Activated CD4-positive, alpha-beta T cell treated with anti-CD3 and anti-CD28 coated beads for 24 hours (primary cell): ENCODE data around the gene TMC7.
A peak's percentile ranks its signal among the peaks of the same experiment; 100 is the strongest.

Experiments
- DNase-seq, 2 donors: peaks; one replicate each; pipeline ENCODE4 v3.0.0-alpha.2; 2020; ENCODE audit warnings: low read depth in 2 of 2

Gene TMC7

DNA sequence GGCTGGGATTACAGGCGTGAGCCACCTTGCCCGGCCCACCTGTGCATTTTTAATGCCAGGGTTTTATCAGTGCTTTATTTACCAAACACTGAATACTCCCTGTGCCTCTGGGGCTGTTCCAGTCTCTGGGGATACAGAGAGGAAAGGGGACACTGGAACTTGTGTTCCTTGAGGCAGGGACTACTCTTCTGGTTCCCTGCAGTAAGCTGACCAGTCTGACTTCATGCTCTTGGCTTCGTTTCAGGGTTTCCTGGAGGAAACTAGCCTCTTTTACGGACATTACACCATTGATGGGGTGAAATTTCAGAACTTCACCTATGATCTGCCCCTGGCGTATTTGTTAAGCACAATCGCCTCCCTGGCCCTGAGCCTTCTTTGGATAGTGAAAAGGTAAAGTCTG lies 46.2 kb downstream of the TMC7 start:
- no peak for DNase-seq

DNA sequence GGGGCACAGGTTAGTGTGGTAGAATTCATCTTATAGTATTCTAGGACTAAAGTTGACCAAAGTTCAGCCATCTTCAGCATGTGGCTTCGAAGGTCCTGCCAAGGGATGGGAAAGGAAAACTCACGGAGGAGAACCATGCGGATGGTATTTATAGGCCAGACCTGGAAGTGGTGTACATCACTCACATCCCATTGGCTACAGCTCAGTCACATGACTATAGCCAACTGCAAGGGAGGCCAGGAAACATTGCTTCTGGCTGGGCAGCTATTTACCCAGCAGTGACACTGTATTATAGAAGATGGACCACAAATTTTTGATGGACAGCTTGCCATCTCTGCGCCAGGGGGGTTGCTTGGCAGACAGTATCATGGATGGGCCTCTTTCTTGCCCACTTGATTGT lies 48.0 kb downstream of the TMC7 start:
- no peak for DNase-seq

DNA sequence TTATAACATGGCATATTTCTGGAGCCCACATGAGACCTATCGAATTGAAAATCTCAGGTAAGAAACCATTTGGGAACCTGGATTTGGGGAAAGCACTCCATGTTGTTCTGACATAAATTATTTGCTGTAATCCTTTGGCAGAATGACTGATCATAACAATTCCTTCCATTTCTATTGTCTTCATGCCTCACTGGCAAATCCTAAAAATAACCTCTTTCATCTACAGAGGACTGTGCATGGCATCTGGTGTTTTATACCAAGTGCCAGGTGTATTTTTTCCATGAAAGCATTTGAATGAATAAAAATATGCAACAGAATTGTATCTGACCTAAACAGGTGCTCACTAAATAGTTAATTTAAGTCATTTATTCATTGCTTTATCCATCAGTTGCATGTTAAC lies 50.0 kb downstream of the TMC7 start:
- no peak for DNase-seq

DNA sequence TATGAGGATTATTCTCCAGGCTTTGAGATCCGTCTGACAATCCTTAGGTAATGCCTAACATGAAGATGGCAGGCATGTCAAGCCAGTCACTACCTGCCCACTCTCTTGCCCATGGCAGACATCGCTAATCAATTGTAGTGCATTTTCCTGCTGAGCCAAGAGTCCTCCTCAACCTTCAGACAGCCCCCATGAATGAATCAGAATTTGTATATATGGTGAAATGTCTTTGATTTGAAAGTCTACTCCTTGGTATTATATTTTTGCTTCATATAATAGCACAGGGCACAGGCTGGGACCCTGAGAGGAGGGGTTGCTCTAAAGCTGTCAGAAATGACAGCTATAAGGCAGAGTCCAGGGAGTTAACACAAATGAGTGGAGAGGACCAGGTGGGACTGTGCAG lies 56.7 kb downstream of the TMC7 start:
- DNase-seq = no peak

DNA sequence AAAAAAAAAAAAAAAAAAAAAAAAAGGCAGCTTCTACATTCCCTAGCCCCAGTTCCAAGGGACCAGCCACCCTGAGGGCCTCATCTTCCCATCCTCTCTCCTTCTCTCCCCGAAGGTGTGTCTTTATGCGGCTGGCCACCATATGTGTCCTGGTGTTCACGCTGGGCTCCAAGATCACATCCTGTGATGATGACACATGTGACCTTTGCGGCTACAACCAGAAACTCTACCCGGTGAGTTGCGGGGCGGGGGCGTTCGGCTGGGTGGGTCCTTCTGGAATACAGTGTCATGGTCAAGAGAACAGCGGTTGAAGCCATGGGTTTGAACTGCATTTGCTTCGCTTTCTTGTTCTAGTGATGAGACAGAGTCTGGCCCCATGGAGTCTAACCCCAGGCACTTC lies 61.0 kb downstream of the TMC7 start:
- no peak for DNase-seq

DNA sequence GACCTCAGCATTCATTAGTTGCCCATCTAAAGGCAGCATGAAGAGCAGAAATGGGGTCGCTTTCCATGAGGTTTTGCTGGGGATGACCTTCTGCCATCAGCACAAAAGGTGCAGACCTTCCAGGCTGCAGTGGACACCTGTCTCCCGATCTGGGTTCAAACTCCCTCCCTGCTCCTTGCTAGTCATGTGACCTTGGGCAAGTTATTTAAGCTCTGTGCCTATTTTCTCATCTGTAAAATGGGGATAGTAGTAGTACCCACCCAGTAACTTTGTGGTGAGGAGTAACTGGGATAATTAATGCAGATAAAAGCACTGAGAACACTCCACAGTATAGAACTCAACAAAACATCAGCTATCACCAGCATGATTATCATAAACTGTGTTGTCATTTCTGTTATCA lies 62.3 kb downstream of the TMC7 start:
- DNase-seq = no peak

DNA sequence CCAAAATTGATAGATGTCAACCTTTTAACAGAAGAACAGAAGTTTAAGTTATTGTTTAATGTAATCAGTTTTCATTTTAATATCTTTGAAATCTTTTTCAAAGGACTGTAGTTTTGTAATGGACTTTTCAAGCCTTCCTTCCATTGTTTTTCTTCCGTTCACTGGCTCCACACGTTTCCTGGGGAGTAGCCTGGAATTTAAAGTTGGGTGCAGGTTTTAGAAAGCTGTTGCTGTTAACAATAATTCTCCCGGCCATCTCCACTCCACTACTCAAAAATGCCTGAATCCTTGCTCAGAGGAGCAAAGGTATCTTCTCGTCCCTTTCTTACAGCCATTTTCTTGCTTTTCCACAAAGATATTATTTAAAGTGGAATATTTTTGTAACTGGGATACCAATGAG lies 79.0 kb downstream of the TMC7 start:
- no peak for DNase-seq

DNA sequence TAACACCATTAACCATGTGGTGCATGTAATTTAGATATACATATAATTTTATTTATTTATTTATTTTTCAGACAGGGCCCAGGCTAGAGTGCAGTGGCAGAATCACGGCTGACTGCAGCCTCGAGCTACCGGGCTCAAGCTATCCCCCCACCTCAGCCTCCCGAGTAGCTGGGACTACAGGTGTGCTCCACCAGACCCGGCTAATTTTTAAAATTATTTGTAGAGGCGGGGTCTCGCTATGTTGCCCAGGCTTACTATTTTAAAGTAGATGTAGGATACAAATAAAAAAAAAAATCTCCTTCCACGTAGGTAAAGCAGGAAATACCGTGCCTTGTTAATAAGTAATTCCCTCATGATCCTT lies 83.2 kb downstream of the TMC7 start:
- DNase-seq = no peak

DNA sequence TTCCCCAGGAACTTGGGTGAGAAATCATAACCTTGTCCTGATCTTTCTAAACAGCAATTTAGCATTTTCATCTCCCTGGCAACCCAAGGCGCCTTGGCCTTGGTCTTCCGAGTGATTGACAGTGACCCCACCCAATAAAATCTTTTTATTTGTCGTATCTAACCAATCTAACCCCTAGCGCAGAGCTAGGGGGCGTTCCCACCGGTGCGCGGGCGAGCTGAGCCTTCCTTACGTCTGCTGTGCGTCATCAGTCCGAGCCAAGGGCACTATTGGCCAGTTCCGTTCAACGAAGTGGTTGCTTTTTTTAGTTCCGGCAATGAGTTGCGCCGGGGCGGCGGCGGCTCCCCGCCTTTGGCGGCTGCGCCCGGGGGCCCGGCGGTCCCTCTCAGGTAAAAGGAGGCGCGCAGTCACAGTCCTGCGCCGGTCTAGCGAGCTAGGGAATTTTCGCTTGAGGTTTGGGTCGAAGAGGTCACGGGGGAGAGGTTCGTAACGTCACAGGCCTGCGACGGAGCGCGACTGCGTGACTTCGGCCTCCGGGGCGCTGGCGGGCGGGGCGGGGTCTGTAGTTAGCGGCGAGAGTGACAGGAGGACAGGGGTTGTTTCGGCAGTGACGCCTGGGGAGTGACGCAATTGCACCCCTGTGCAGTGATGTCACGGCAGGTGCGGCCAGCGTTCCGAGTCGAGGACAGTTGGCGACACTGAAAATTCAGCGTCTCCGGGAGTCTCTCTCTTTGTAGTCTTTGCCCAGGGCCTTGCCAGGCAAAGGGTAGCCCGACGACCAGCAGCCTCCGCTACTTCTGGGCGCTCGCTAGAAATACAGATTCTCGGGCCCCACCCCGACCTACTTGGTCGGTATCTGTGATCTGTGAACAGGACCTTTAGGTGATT lies 83.9 kb downstream of the TMC7 start, which contains the start of gene COQ7:
Gene COQ7, plus strand, starts transcription at position 266 of the 888 bp plus-strand sequence. Its CDS starts 51 bp downstream, at position 317.
- peak; percentile 95 to 97 for DNase-seq

DNA sequence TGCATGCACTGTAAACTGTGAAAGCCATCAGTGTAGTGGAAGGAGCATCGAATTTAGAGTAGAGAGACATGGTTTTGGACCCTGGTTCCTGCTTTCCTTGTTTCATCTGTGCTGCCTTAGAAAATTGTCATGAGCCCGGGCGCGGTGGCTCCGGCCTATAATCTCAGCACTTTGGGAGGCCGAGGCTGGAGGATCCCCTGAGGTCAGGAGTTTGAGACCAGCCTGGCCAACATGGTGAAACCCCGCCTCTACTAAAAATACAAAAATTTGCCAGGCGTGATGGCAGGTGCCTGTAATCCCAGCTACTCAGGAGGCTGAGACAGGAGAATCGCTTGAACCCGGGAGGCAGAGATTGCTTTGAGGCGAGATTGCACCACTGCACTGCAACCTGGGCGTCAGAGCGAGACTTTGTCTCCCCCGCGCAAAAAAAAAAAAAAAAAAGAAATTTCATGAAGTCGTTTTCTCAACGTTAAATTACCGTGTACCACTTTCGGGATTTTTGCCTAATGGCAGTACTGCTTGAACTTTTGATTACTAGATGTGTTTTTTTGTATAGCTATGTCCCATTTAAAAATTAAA lies 84.6 kb downstream of the TMC7 start:
- no peak for DNase-seq

DNA sequence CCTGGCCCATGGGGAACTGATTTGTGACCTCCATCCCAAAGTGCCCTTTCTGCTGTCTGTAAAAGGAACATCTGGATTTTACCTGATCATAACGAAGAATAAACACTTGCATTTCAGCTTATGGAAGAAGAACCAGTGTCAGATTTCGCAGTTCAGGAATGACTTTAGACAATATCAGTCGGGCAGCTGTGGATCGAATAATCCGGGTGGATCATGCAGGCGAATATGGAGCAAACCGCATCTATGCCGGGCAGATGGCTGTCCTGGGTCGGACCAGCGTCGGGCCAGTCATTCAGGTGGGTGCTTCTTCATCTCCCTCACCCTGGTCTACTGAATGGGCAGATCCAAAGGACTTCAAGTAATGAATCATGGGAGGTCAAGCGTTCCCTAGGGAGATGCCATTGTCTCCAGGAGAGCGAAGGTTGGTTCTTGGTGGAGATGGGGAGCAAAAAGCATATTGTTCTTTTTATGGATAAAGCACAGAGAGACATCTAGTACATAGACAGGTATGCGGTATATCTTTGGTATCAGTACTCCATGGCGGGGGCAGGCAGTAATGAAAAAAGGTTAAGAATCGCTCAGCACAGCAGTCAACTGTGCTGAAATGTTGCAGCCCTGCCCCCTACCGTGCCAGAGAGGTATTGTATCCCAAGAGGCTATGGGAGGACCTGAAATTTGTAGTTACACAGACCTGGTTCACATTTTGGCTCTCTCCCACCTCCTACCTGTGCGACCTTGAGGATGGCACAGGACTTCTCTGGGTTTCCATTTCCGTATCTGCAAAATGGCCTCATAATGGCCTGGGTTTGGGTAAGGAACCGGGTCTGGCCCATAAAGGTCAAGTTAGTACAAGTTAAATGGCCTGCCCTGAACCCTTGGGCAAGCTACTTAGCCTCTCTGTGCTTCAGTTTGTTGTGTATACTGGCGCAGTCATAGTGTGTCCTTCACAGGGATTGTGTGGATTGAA lies 88.4 kb downstream of the TMC7 start:
- peak; percentile 43 to 46 for DNase-seq

DNA sequence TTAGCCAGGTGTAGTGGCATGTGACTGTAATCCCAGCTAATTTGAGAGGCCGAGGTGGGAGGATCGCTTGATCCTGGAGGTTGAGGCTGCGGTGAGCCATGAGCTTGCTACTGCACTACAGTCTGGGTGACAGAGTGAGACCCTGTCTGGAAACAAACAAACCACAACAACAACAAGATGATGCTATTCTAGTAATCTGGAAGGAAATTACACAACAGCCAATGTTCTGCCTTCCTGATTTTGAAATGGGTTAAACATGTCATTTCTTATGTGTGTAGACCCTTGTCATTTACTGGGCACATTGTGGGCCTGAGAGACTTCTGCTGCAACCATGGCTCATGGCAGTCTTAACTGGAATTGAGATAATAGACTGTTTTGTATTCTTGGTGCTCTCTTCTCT lies 89.6 kb downstream of the TMC7 start:
- DNase-seq = no peak

DNA sequence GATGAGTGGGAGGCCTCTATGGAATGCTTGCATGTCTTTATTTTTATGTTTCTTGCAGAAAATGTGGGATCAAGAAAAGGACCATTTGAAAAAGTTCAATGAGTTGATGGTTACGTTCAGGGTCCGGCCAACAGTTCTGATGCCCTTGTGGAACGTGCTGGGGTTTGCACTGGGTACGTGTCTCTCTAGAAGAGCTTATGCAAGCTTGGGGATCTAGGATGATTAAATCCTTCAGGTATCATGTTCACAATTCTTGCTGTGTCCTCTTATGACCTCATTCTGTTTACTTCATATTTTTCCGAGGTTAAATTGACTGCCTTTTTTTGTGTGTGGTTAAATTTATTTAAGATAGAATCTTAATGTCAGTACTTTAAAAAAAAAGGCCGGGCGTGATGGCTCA lies 90.1 kb downstream of the TMC7 start:
- DNase-seq = no peak

DNA sequence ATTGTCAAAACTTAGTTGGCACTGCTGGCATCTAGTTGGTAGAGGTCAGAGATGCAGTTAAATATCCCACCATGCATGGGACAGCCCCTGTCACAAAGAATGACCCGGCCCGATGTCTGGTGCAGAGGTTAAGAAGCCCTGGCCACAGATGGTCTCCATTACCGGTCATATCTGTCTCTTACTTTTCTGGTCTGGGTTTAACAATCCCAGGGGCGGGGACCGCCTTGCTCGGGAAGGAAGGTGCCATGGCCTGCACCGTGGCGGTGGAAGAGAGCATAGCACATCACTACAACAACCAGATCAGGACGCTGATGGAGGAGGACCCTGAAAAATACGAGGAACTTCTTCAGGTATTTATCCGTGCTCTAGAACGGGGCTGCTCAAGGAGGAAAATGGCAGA lies 91.8 kb downstream of the TMC7 start:
- no peak for DNase-seq

DNA sequence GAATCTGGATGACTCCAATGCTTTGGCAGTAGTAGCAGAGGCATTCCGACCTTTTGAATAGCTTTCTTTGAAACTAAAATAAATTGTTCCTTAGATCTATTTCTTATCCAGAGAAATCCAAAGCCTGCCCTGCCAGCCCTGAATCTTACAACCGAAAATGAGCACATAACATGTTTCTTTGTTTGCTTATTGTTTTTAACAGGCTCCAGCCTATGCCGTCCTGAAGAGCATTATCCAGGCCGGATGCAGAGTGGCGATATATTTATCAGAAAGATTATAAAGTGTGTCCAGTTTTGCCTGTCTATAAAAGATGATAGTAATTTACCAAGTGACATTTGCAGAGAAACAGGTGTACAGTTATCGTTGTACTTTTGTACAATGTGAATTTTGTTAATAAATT lies 94.1 kb downstream of the TMC7 start:
- DNase-seq = no peak

DNA sequence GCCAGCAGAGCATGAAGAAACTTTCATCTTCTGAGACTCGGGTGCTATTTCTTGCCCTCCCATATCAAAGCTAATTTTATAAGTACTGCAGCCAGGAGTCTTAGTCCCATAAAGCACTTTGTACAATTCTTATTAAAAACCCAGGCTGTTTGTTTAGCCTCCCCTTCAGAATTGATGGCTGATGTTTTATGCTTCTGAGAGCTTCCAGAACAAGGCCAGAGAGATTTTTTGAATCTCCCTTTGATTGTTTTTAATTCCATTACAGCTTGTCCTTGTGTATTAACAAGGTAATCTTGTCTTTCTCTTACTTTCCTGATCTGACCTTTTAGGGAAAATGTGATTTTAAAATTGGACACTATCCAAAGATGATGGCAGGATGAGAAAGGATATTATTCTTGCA lies 99.9 kb downstream of the TMC7 start:
- no peak for DNase-seq

DNA sequence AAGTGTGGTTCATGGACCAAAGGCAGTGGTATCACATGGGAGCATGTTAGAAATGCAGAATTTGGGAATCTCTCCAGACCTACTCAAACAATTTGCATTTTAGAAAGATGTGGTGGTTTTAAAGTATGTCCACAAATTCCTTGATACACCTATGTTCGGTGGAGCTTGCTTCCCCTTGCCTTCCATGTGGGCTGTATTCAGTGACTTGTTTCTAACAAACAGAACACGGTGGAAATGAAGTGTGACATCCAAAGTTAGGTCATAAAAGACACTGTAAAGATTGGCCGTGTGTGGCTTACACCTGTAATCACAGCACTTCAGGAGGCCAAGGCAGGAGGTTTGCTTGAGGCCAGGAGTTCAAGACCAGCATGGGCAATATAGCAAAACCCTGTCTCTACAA lies 100.4 kb downstream of the TMC7 start:
- no peak for DNase-seq

DNA sequence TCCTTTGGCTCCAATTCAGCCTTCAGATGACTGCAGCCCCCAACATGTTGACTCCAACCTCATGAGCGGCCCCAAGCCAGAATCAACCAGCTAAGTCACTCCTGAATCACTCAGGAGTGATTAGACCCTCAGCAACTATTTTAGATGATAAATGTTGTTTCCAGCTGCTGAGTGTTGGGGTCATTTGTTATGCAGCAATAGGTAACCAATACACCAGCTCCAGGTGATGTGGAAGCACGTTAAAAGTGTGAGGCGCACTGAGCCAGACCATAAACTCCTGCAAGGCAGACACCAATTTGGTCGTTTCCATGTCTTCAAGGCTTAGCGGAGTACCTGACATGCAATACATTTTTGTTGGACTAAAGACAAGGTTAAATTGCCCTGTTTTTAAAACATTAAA lies 101.1 kb downstream of the TMC7 start:
- no peak for DNase-seq

DNA sequence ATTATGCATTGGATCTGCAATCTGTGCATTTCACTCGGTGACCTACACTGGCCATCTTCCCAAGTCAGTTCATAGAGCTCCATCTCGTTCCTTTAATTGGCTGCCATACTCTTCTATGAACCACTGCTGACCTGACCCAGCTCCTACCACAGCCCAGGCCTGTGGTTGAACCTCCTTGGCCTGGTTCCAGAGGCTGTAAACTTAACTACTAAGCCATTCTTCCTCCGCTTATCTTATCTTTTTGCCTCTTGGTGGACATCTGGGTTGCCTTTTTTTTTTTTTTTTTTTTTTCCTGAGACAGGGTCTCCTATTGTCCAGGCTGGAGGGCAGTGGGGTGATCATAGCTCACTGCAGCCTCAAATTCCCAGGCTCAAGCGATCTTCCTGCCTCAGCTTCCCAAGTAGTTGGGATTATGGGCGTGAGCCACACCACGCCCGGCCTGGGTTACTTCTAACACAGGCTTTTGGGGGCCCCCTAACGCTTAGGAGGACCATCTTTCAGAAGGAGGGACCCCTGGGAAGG lies 102.0 kb downstream of the TMC7 start:
- no peak for DNase-seq

DNA sequence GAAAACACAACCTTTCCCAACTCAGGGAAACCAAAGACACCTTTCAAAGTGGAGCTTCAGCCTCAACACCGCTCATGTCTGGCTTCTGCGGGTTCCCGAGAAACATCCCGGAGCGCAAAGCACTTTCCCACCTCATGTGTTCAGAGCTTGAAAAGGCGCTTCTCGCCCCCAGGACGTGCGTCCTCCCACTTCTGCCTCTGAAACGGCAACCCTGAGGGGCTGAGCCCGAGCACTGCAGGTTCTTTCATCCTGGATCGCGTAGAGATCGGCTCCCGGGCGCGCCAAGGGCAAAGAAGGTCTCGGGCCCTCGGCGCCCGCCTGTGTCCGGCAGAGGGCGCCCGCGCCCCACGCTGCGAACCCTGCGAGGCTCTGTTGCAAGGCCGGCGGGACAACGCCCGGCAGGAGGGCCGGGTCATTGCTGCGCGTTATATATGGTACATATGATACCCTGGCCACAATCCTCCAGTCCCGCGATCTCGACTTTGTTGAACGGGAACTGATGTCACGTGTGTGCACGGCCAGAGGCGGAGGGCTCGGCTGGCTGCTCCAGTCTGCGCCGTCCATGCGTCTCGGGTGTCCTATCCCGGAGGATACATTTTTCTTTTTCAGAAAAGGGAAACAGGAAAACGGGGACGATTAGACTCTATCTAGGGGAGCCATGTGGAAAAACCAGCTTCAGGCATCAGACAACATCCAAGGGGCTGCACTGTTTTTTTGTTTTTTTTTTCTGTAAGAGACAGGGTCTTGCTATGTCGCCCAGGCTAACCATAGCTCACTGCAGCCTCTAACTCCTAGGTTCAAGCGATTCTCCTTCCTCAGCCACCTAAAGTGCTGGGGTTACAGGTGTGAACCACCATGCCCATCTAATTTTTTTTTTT lies 102.8 kb downstream of the TMC7 start:
- DNase-seq = peak; percentile 68 to 71

DNA sequence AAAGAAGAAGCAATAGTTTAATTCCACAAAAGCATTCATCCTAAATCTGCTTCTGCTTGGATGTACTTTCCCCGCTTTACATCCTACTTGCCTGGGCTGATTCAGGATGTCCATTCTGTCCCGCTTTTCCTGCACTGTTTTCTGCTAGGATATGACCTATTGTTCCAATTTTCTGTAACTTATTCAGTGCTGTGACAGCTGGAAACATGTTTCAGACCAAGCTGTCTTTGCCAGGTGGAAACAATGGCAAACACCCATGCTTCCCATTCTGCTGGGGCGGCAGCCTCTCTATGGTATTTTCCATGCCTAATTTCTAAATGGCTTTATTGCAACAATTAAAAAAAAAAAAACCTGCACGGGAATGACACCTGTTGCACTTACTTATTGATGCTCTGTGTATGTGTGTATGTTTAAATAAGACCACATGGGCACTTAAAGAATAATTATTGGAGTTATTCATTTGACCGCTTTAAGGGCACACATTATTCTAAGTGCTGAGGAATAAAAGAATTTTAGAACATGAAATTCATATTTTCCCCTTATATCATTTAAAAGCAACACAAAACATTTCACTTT lies 104.7 kb downstream of the TMC7 start:
- DNase-seq = no peak
